OCI-LY3 (cell line): Measurements from ENCODE around the gene HDGF.

ENCODE experiments used
- H2AFZ ChIP-seq: fragments of 200-600, 300-600 bp; shearing (Covaris generic); 2 replicates; pipeline ENCODE4 v1.6.0; 2014; ENCODE audit warnings: antibody characterized with exemption, low read depth, low read length
- H3K27ac ChIP-seq: fragments of 200-600, 300-600 bp; sonication (generic); 2 replicates; pipeline ENCODE4 v1.5.1; 2014; ENCODE audit warnings: mild to moderate bottlenecking, low read length, moderate library complexity, mixed read lengths
- H3K27me3 ChIP-seq: fragments of 200-600, 300-600 bp; sonication (generic); 2 replicates; pipeline ENCODE4 v1.6.1; 2014; ENCODE audit warnings: low read depth, low read length, mixed read lengths
- H3K36me3 ChIP-seq: fragments of 200-600, 300-600 bp; sonication (generic); replicated peaks from 2 replicates; pipeline ENCODE3; 2014; ENCODE audit warnings: low read depth, low read length, mixed read lengths
- H3K4me1 ChIP-seq: fragments of 300-600, 200-600 bp; sonication (generic); 2 replicates; pipeline ENCODE4 v1.6.1; 2014; ENCODE audit warnings: low read length, mixed read lengths
- H3K4me2 ChIP-seq: fragments of 200-600, 300-600 bp; sonication (generic); 2 replicates; pipeline ENCODE4 v1.6.1; 2014; ENCODE audit warnings: low read length, mixed read lengths
- H3K4me3 ChIP-seq: fragments of 300-600, 200-600 bp; sonication (generic); 2 replicates; pipeline ENCODE4 v1.5.1; 2014; ENCODE audit warnings: antibody characterized with exemption, mild to moderate bottlenecking, low read length, moderate library complexity
- H3K79me2 ChIP-seq: fragments of 300-600, 200-600 bp; shearing (Covaris generic); 2 replicates; pipeline ENCODE4 v1.6.1; 2014; ENCODE audit warnings: mild to moderate bottlenecking, low read length, mixed read lengths
- H3K9ac ChIP-seq: fragments of 300-600, 200-600 bp; shearing (Covaris generic); 2 replicates; pipeline ENCODE4 v1.6.0; 2014; ENCODE audit warnings: mild to moderate bottlenecking, low read length, moderate library complexity
- H3K9me3 ChIP-seq: fragments of 200-600, 300-600 bp; shearing (Covaris generic); 2 replicates; pipeline ENCODE4 v1.6.1; 2014; ENCODE audit warnings: low read length, mixed read lengths; ENCODE audit not compliant: insufficient read depth
- H4K20me1 ChIP-seq: fragments of 200-600, 300-600 bp; sonication (generic); 2 replicates; pipeline ENCODE4 v1.6.1; 2016; ENCODE audit warnings: low read length, mixed read lengths; ENCODE audit not compliant: insufficient read depth
- EZH2phosphoT487 ChIP-seq: fragments of 200-600 bp; shearing (Covaris generic); IDR thresholded peaks from 2 replicates; pipeline ENCODE4 v1.6.1; 2018; ENCODE audit warnings: antibody characterized with exemption, mixed run types, low read depth
- TF ChIP-seq, protein P1 (sequence below): fragments of 200-600, 300-600 bp; sonication (generic); IDR thresholded peaks from 2 replicates; pipeline ENCODE4 v1.5.1; 2014; ENCODE audit warnings: antibody characterized with exemption, low read length, low read depth

Gene HDGF

DNA sequence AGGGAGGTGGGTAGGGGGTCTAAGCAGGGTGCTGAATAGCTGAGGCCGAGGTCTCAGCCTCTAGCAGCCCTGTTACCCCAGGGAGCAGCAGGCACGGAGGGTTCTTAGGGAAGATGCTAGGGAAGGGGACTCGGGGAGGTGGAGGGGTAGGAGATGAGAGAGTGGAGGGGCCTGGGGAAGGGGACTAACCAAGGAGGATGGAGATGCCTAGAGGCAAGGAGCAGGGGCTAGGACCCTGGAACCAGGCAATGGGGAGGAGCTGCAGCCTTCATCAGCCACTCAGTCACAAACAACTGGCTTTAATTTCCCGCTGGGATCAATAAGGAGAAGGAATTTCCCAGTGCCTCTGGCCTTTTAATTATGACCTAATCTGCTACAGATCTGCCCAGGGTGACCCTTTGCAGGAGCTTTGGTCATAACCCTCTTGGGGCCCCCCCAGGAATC lies 43.2 kb downstream of the HDGF start:
- no peak for TF ChIP-seq EZH2phosphoT487
- TF ChIP-seq, protein P1, sequence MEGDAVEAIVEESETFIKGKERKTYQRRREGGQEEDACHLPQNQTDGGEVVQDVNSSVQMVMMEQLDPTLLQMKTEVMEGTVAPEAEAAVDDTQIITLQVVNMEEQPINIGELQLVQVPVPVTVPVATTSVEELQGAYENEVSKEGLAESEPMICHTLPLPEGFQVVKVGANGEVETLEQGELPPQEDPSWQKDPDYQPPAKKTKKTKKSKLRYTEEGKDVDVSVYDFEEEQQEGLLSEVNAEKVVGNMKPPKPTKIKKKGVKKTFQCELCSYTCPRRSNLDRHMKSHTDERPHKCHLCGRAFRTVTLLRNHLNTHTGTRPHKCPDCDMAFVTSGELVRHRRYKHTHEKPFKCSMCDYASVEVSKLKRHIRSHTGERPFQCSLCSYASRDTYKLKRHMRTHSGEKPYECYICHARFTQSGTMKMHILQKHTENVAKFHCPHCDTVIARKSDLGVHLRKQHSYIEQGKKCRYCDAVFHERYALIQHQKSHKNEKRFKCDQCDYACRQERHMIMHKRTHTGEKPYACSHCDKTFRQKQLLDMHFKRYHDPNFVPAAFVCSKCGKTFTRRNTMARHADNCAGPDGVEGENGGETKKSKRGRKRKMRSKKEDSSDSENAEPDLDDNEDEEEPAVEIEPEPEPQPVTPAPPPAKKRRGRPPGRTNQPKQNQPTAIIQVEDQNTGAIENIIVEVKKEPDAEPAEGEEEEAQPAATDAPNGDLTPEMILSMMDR = no peak
- Histone ChIP-seq H3K79me2 (no peaks in the 10 kb centered on the region), H3K4me3 (no peak overlapping the region), H3K4me1 (peaks cover 10% of the 10 kb centered on the region; the same call in 1 of the 2 replicates), H3K27ac (no peak overlapping the region), H3K36me3 (no peaks in the 10 kb centered on the region), H4K20me1 (no peaks in the 10 kb centered on the region), H2AFZ (no peak overlapping the region), H3K9me3 (no peaks in the 10 kb centered on the region), H3K9ac (no peak overlapping the region), H3K4me2 (no peak overlapping the region), H3K27me3 (peaks cover 18% of the 10 kb centered on the region)

DNA sequence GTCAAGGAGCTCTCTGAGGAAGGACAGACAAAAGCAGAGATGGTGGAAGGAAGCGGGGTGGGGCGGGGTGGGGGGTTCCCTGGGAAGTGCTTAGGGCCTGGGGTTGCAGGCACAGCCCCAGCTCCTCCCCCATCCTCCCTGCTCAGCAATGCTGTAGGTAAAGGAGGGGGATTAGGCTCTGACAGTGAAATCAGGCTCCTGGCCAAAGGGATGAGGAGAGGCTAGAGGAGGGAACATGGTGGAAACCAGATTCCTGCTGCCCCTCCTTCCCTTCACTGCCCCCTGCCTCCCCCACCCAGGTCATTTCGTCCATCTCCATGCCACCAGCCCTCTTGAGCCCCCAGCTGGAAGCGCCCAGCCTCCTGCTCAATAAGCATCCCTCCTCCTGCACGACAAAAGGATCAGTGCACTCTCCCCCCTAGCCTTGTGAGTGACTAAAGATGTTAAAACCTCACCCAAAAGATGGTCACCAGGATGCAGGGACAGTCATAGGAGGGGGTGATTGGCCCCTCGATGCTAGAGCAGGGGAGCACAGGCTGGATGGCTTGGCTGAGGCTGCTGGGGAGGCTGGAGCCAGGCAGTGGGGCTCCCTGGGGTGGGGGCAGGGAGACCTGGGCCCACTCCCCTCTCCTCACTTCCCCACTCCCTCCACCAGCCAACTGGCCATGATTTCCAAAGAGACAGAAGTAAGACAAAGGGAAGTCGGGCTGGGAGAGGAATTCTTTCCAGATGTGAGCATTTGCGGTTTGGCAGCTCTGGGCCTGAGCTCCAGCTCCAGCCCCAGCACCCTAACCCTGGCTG lies 43.9 kb downstream of the HDGF start:
- H4K20me1 ChIP-seq = no peaks in the 10 kb centered on the region
- TF ChIP-seq, protein P1 = no peak
- no peak for TF ChIP-seq EZH2phosphoT487
- no peak overlapping the region for H3K9ac ChIP-seq
- peaks cover 18% of the 10 kb centered on the region for H3K27me3 ChIP-seq
- H3K4me2 ChIP-seq = no peak overlapping the region
- no peaks in the 10 kb centered on the region for H3K79me2 ChIP-seq
- peaks cover 10% of the 10 kb centered on the region; the same call in 1 of the 2 replicates for H3K4me1 ChIP-seq
- no peak overlapping the region for H2AFZ ChIP-seq
- no peaks in the 10 kb centered on the region for H3K9me3 ChIP-seq
- no peaks in the 10 kb centered on the region for H3K36me3 ChIP-seq
- no peak overlapping the region for H3K27ac ChIP-seq
- H3K4me3 ChIP-seq = no peak overlapping the region

DNA sequence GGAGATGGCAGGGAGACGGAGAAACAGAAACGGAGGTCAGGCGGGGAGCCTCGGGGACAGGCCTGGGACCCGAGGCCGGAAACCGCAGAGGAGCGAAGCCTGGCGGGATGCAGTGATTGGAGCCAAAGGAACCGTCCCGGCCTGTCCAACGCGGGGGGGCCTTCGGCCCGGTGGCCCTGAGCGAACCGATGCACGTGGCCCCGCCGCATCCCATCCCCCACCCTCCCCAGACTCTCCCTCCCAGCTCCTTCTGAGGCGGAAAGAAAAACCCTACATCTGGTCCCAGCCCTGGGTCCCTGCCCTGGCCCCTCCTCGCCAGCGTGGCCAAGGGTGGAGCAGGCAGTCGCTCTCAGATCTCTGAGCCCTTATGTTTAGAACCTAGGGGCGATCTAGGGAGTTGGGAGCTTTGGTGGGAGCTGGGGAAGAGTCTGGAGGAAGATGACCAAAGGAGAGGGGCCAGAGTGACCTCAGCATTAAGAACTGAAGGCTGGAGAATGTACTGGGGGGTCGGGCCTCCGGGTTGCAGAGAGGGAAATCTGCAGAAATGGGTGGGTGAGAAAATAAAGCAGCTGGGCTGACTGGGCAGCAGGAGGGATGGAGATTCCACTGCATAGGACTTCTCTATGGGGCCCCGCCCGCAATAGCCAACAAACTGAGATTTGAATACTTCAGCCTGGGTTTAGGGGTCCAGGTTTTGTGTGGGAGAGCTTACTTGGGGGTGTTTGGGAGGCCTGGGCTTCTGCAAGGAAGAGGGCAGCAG lies 44.6 kb downstream of the HDGF start:
- no peaks in the 10 kb centered on the region for H3K36me3 ChIP-seq
- peaks cover 18% of the 10 kb centered on the region for H3K27me3 ChIP-seq
- H3K27ac ChIP-seq = no peak overlapping the region
- no peaks in the 10 kb centered on the region for H3K79me2 ChIP-seq
- H3K9me3 ChIP-seq = no peaks in the 10 kb centered on the region
- peak overlapping the region; percentile 97 for H3K4me2 ChIP-seq
- H3K9ac ChIP-seq = peak overlapping the region; percentile 65
- H3K4me3 ChIP-seq = peak overlapping the region; percentile 83
- TF ChIP-seq, protein P1 = no peak
- no peak for TF ChIP-seq EZH2phosphoT487
- peaks cover 10% of the 10 kb centered on the region; the same call in 1 of the 2 replicates for H3K4me1 ChIP-seq
- peak overlapping the region; percentile 95 for H2AFZ ChIP-seq
- H4K20me1 ChIP-seq = no peaks in the 10 kb centered on the region
